Tongue (tissue), 2 donors: ENCODE measurements around the gene POLR1A. TPM values are rescaled to one million over a fixed set of nuclear protein-coding genes. Genes with fewer than 3 reads are reported as not detected.
"Not testable (repeated sequence)": the region's sequence is repeated elsewhere in the genome, so short reads cannot be mapped to it uniquely, and the experiment has no call there.

Source experiments
- DNase-seq: peaks from one replicate; pipeline ENCODE4 v3.0.0-alpha.2; 2015
- total RNA-seq: library from RNA; depleted of rRNA; stranded (reverse); fragments of >200 nt; gene quantifications from one replicate; pipeline ENCODE4 v1.2.3, GENCODE V29; 2014

The POLR1A gene
- total RNA-seq, 1 donor from 2014 or later = 19.8 TPM

GRCh38 chr2:85998071-85998991 lies 107.4 kb downstream of the POLR1A start:
- peak; percentile 70 for DNase-seq

GRCh38 chr2:85997017-85997970 lies 108.4 kb downstream of the POLR1A start:
- peak; percentile 74 for DNase-seq

- DNase-seq = peak; percentile 77
Measured at GRCh38 chr2:85996591-85996990, 109.1 kb downstream of the POLR1A start.

GRCh38 chr2:85995648-85996529 lies 109.8 kb downstream of the POLR1A start:
- no peak for DNase-seq

GRCh38 chr2:85994897-85995647 lies 110.6 kb downstream of the POLR1A start:
- DNase-seq = no peak

GRCh38 chr2:85994421-85994777 lies 111.3 kb downstream of the POLR1A start:
- no peak for DNase-seq

- no peak for DNase-seq
Measured at GRCh38 chr2:85992611-85993010, 113.1 kb downstream of the POLR1A start.

- DNase-seq = not testable (repeated sequence)
Measured at GRCh38 chr2:85992053-85992452, 113.6 kb downstream of the POLR1A start.

GRCh38 chr2:85990084-85990483 lies 115.6 kb downstream of the POLR1A start:
- no peak for DNase-seq

- DNase-seq = no peak
Measured at GRCh38 chr2:85989288-85989865, 116.3 kb downstream of the POLR1A start.

GRCh38 chr2:85988914-85989270 lies 116.8 kb downstream of the POLR1A start:
- no peak for DNase-seq

GRCh38 chr2:85988175-85988913 lies 117.3 kb downstream of the POLR1A start:
- peak; percentile 32 for DNase-seq

GRCh38 chr2:85987266-85988174 lies 118.2 kb downstream of the POLR1A start:
- no peak for DNase-seq

GRCh38 chr2:85986121-85986520 lies 119.6 kb downstream of the POLR1A start:
- DNase-seq = no peak

- no peak for DNase-seq
Measured at GRCh38 chr2:85984788-85985187, 120.9 kb downstream of the POLR1A start.

- no peak for DNase-seq
Measured at GRCh38 chr2:85983766-85984165, 121.9 kb downstream of the POLR1A start.

GRCh38 chr2:85981579-85982247 lies 124.0 kb downstream of the POLR1A start:
- DNase-seq = no peak
